ENCODE data around the gene GPR183. TPM values are rescaled to one million over a fixed set of nuclear protein-coding genes. Genes with fewer than 3 reads are reported as not detected.

GPR183 gene
- total and polyA plus RNA-seq, 2 of the 8 experiments (the other 6 are each of a cell fraction or from before 2014, with no cell fraction given): not detected

DNA sequence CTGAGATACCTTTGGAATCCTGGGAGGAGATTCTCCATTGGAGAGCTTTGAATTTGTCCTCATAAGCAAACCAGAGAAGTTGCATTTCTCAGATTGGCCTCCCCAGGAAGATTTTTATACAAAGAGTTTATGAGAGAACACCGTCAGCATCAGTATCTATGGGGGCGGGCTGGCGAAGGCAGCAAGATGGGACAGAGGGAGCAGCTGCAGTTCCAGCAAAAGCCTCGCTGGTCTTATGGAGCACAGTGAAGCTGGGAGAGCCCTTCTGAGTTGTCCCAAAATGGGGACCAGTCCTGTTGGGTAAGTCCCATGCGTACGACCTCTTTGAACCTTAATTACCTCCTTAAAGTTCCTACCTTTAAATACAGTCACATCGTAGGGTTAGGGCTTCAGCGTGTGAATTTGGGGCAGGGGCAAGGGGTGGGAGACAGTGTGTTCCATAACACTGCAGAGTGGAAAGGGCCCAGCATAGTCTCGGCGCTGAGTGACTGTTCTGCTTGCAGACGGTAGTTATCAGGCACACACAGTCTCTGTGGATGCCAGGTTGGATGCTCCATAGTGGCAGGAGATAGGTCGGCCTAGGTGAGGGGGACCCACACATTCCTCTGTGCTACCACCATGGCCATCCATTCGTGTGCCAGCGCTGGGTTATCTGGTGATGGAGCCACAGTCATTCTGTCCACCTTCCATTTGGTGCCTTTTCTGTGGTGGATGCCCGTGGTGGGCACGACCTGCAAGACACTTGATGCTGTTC lies 34.9 kb upstream of the GPR183 start:
- no peak overlapping the region for H2BK20ac ChIP-seq (ENCODE audit: low read length)
- no peaks in the 10 kb centered on the region for H3K23me2 ChIP-seq (ENCODE audit: low read depth, low read length)
- CTCF ChIA-PET (ENCODE audit: partially characterized antibody): interaction anchor here (0.6 to 1.7 kb wide), 4 partner anchors 10 to 308 kb away, joined by 3 to 7 read pairs (median 4); no protein-coding TSS in a partner anchor
- H3K4me2 ChIP-seq (ENCODE audit: insufficient read depth in 1 of 2, low read depth in 2 of 2, low read length in 2 of 2): no peak overlapping the region
- no peak overlapping the region for H2AFZ ChIP-seq (ENCODE audit: low read length)
- no peak overlapping the region for H3K23ac ChIP-seq (ENCODE audit: insufficient read length)
- H3K27me3 ChIP-seq (replicated peaks in 1 of 4; ENCODE audit: control insufficient read depth in 3 of 4, extremely low read depth in 1 of 4, insufficient read depth in 3 of 4, low read length in 3 of 4): no peaks in the 10 kb centered on the region
- no peak overlapping the region for H3K56ac ChIP-seq (replicated peaks; ENCODE audit: insufficient read length, low read depth, low read length)
- H2BK5ac ChIP-seq (ENCODE audit: low read depth, low read length): no peak overlapping the region
- 91% methylated on average over 15 of the region's 16 CpGs; no CpG with 5 or more reads in 1 of the 2 experiments for WGBS, 2 experiments (ENCODE audit: extremely low coverage in 1 of 2, insufficient coverage in 1 of 2, insufficient read length in 1 of 2, insufficient replicate concordance in 2 of 2, low coverage in 1 of 2, low lambda C conversion rate in 2 of 2, missing lambda C conversion rate in 1 of 2)
- H2AK5ac ChIP-seq (ENCODE audit: low read depth, low read length): no peak overlapping the region
- H3K79me2 ChIP-seq (ENCODE audit: control insufficient read depth in 1 of 2, insufficient read depth in 2 of 2, low read length in 2 of 2): no peaks in the 10 kb centered on the region
- no peak overlapping the region for H4K5ac ChIP-seq (ENCODE audit: insufficient read length, low read depth, low read length)
- no peak overlapping the region for H2BK120ac ChIP-seq (replicated peaks; ENCODE audit: low read depth, low read length)
- H3K27ac ChIP-seq (ENCODE audit: low read depth, low read length): no peak overlapping the region
- H3K4ac ChIP-seq (replicated peaks; ENCODE audit: insufficient read length, low read depth, low read length): no peak overlapping the region
- H3K79me1 ChIP-seq (ENCODE audit: low read depth, low read length): no peaks in the 10 kb centered on the region; the same call in 1 of the 2 replicates
- H4K20me1 ChIP-seq (replicated peaks in 1 of 2; ENCODE audit: control insufficient read depth in 1 of 2, insufficient read depth in 2 of 2, low read length in 2 of 2): peaks cover 0 to 6% of the 10 kb centered on the region in 2 experiments
- H4K8ac ChIP-seq (ENCODE audit: extremely low read depth, insufficient read depth, low read length): no peak overlapping the region; the same call in 1 of the 2 replicates
- H4K91ac ChIP-seq (replicated peaks; ENCODE audit: insufficient read length, low read length): no peak overlapping the region
- no peak overlapping the region for H3K9ac ChIP-seq (replicated peaks in 1 of 4; ENCODE audit: extremely low read depth in 1 of 4, low read depth in 3 of 4, low read length in 3 of 4)
- no peaks in the 10 kb centered on the region for H3K4me1 ChIP-seq (replicated peaks in 1 of 4; ENCODE audit: control insufficient read depth in 3 of 4, insufficient read depth in 4 of 4, low read length in 3 of 4)
- H2BK15ac ChIP-seq (ENCODE audit: low read length): no peak overlapping the region
- H3K18ac ChIP-seq (ENCODE audit: extremely low read depth, low read length): no peak overlapping the region
- H3K4me3 ChIP-seq (ENCODE audit: extremely low read depth in 1 of 4, insufficient read depth in 2 of 4, low read depth in 3 of 4, low read length in 4 of 4): no peak overlapping the region
- no peak overlapping the region for H2BK12ac ChIP-seq (ENCODE audit: low read depth, low read length)
- FAIRE-seq: no peak
- peaks cover 2 to 20% (median 7%) of the 10 kb centered on the region in 4 experiments; a peak in 6 of 8 replicates for H3K36me3 ChIP-seq (ENCODE audit: control insufficient read depth in 2 of 4, insufficient read depth in 4 of 4, low read length in 3 of 4)
- no peak overlapping the region for H3K14ac ChIP-seq (ENCODE audit: insufficient read length)
- H3K9me3 ChIP-seq (ENCODE audit: insufficient read depth in 2 of 2, low read depth in 1 of 2, low read length in 1 of 2): no peaks in the 10 kb centered on the region
- TF ChIP-seq KDM5A (IDR thresholded peaks at IDR 0.05; ENCODE audit: low read length): no peak
- TF ChIP-seq, protein P1, sequence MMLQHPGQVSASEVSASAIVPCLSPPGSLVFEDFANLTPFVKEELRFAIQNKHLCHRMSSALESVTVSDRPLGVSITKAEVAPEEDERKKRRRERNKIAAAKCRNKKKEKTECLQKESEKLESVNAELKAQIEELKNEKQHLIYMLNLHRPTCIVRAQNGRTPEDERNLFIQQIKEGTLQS (IDR thresholded peaks at IDR 0.05; ENCODE audit: insufficient read depth, low read depth, low read length): no peak
- TF ChIP-seq TBP (IDR thresholded peaks at IDR 0.05; ENCODE audit: low read depth, low read length): no peak
- no peak for TF ChIP-seq BRCA1 (IDR thresholded peaks at IDR 0.05; ENCODE audit: low read depth, low read length)
- TF ChIP-seq POU5F1 (IDR thresholded peaks at IDR 0.05; ENCODE audit: low read depth, low read length): no peak
- DNase-seq (ENCODE audit: low read depth in 1 of 2, low spot score in 2 of 2): peak in 1 of 2 experiments; percentile 28
- POLR2A ChIA-PET (ENCODE audit: partially characterized antibody): interaction anchor here (1.5 kb wide), 1 partner anchor 13 kb away, joined by 3 read pairs; no protein-coding TSS in a partner anchor
